ENCODE results near the gene MYBPC3. TPM values are rescaled to one million over a fixed set of nuclear protein-coding genes. Genes with fewer than 3 reads are reported as not detected.

Gene MYBPC3
- total RNA-seq, 2 experiments from 2014 or later: not detected

- H3K27ac Mint-ChIP-seq: no peak overlapping the region
- ChIA-PET CTCF (no interaction called here), POLR2A (interaction anchor here (0.7 kb wide), 1 partner anchor 198 kb away, joined by 3 read pairs; no protein-coding TSS in a partner anchor)
- no peak overlapping the region for H3K4me3 Mint-ChIP-seq
- peaks cover 1% of the 10 kb centered on the region for H3K27me3 Mint-ChIP-seq
- no peaks in the 10 kb centered on the region for H3K36me3 Mint-ChIP-seq (ENCODE audit: low read depth)
- no peaks in the 10 kb centered on the region for H3K9me3 Mint-ChIP-seq
- H3K4me1 Mint-ChIP-seq: no peaks in the 10 kb centered on the region
- no peak for DNase-seq
Observed at GRCh38 chr11:47351156-47352126, 1.1 kb downstream of the MYBPC3 start.

- no peak overlapping the region for H3K27ac Mint-ChIP-seq
- no peak overlapping the region for H3K4me3 Mint-ChIP-seq
- DNase-seq: no peak
Observed at GRCh38 chr11:47350315-47350714, 2.2 kb downstream of the MYBPC3 start.

DNA sequence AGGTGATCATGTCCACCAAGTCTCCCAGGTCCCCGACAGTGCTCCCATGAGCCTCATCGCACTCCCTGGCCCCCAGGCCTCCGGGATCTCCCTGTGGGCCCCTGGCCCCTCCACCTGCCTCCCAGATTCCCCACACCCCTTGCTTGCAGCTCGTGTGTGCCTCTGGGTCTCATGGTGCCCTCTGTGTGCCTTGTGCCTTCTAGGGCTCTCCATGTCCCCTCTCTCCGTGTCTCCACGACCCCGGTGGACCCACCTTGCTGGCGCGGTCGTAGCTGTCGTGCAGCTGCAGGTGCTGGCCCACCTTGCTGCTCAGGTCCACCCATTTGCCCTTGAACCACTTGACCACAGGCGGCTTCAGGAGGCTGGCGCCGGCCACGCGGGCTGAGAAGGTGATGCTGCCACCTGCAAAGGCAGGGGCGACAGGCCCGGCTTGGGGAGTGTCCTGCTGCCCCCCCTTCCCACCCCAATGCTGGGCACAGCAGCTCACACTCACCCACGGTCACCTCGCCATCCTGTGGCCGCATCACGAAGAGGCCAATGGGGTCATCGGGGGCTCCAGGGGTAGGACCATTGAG lies 2.9 kb downstream of the MYBPC3 start:
- Mint-ChIP-seq H3K27me3 (peaks cover 1% of the 10 kb centered on the region), H3K36me3 (ENCODE audit: low read depth) (no peaks in the 10 kb centered on the region), H3K27ac (no peak overlapping the region), H3K4me1 (no peaks in the 10 kb centered on the region), H3K9me3 (no peaks in the 10 kb centered on the region), H3K4me3 (no peak overlapping the region)
- POLR2A ChIA-PET: no interaction called here
- DNase-seq: no peak
- CTCF ChIA-PET: no interaction called here

More at GRCh38 chr11:47350315-47350714, 2.2 kb downstream of the MYBPC3 start:
- no peaks in the 10 kb centered on the region for H3K4me1 Mint-ChIP-seq
- ChIA-PET POLR2A (no interaction called here), CTCF (no interaction called here)
- H3K27me3 Mint-ChIP-seq: peaks cover 1% of the 10 kb centered on the region
- no peaks in the 10 kb centered on the region for H3K36me3 Mint-ChIP-seq (ENCODE audit: low read depth)
- no peaks in the 10 kb centered on the region for H3K9me3 Mint-ChIP-seq

GRCh38 chr11:47348859-47349258 lies 3.6 kb downstream of the MYBPC3 start:
- no peaks in the 10 kb centered on the region for H3K36me3 Mint-ChIP-seq (ENCODE audit: low read depth)
- H3K27ac Mint-ChIP-seq: no peak overlapping the region
- H3K9me3 Mint-ChIP-seq: no peaks in the 10 kb centered on the region
- no peak for DNase-seq
- peaks cover 1% of the 10 kb centered on the region for H3K27me3 Mint-ChIP-seq
- H3K4me1 Mint-ChIP-seq: no peaks in the 10 kb centered on the region
- CTCF ChIA-PET: no interaction called here
- POLR2A ChIA-PET: no interaction called here
- H3K4me3 Mint-ChIP-seq: no peak overlapping the region

DNA sequence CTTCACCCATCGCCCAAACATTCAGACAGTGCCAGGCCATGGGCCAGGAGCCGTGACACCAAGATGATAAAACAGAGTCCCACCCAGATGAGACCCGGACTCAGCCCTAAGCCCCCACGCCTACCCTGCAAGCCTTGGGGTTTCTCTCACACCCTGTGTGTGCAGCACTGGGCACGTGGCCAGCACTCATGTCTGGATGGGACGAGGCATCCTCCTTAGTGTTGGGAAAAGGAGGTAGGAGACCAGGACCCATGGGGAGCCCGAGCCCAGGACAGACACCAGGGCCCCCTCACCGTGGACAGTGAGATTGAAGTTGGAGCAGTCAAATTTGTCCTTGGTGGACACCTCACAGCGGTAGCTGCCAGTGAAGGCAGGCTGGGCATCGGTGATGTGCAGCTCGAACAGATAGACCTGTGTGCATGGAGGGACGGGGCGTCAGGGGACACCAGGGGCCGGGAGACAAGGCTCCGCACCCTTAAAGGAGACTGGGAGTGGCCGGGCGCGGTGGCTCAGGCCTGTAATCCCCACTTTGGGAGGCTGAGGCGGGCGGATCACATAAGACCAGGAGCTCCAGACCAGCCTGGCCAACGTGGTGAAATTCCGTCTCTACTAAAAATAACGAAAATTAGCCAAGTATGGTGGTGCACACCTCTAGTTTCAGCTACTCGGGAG lies 4.2 kb downstream of the MYBPC3 start:
- no peak for DNase-seq
- no peak overlapping the region for H3K4me3 Mint-ChIP-seq
- no peaks in the 10 kb centered on the region for H3K9me3 Mint-ChIP-seq
- peaks cover 1% of the 10 kb centered on the region for H3K27me3 Mint-ChIP-seq
- H3K36me3 Mint-ChIP-seq (ENCODE audit: low read depth): no peaks in the 10 kb centered on the region
- H3K4me1 Mint-ChIP-seq: no peaks in the 10 kb centered on the region
- POLR2A ChIA-PET: no interaction called here
- CTCF ChIA-PET: no interaction called here
- no peak overlapping the region for H3K27ac Mint-ChIP-seq

- no peaks in the 10 kb centered on the region for H3K9me3 Mint-ChIP-seq
- ChIA-PET CTCF (no interaction called here), POLR2A (no interaction called here)
- no peaks in the 10 kb centered on the region for H3K36me3 Mint-ChIP-seq (ENCODE audit: low read depth)
- H3K4me3 Mint-ChIP-seq: no peak overlapping the region
- peaks cover 1% of the 10 kb centered on the region for H3K27me3 Mint-ChIP-seq
- DNase-seq: no peak
- H3K27ac Mint-ChIP-seq: no peak overlapping the region
- no peaks in the 10 kb centered on the region for H3K4me1 Mint-ChIP-seq
Observed at GRCh38 chr11:47347137-47347536, 5.4 kb downstream of the MYBPC3 start.

GRCh38 chr11:47345890-47346563 lies 6.5 kb downstream of the MYBPC3 start:
- ChIA-PET CTCF (no interaction called here), POLR2A (no interaction called here)
- Mint-ChIP-seq H3K36me3 (ENCODE audit: low read depth) (no peaks in the 10 kb centered on the region), H3K9me3 (no peaks in the 10 kb centered on the region), H3K27ac (no peak overlapping the region), H3K4me3 (no peak overlapping the region), H3K27me3 (peaks cover 1% of the 10 kb centered on the region), H3K4me1 (no peaks in the 10 kb centered on the region)
- no peak for DNase-seq

- CTCF ChIA-PET: interaction anchor here (0.9 kb wide), 1 partner anchor 64 kb away, joined by 4 read pairs; no protein-coding TSS in a partner anchor
- DNase-seq: no peak
- POLR2A ChIA-PET: no interaction called here
- no peaks in the 10 kb centered on the region for H3K4me1 Mint-ChIP-seq
- no peak overlapping the region for H3K4me3 Mint-ChIP-seq
- H3K36me3 Mint-ChIP-seq (ENCODE audit: low read depth): no peaks in the 10 kb centered on the region
- H3K27ac Mint-ChIP-seq: no peak overlapping the region
- peaks cover under 1% of the 10 kb centered on the region for H3K27me3 Mint-ChIP-seq
- no peaks in the 10 kb centered on the region for H3K9me3 Mint-ChIP-seq
Observed at GRCh38 chr11:47342854-47343253, 9.6 kb downstream of the MYBPC3 start.

- Mint-ChIP-seq H3K9me3 (no peaks in the 10 kb centered on the region), H3K27me3 (no peaks in the 10 kb centered on the region), H3K36me3 (ENCODE audit: low read depth) (no peaks in the 10 kb centered on the region), H3K4me3 (no peak overlapping the region), H3K4me1 (no peaks in the 10 kb centered on the region), H3K27ac (no peak overlapping the region)
- no peak for DNase-seq
- POLR2A ChIA-PET: no interaction called here
- CTCF ChIA-PET: interaction anchor here (0.9 kb wide), 1 partner anchor 65 kb away, joined by 4 read pairs; no protein-coding TSS in a partner anchor
Observed at GRCh38 chr11:47342036-47342803, 10.3 kb downstream of the MYBPC3 start.

- H3K27ac Mint-ChIP-seq: no peak overlapping the region
- no peak overlapping the region for H3K4me3 Mint-ChIP-seq
- DNase-seq: no peak
- H3K4me1 Mint-ChIP-seq: no peaks in the 10 kb centered on the region
- H3K36me3 Mint-ChIP-seq (ENCODE audit: low read depth): no peaks in the 10 kb centered on the region
- H3K9me3 Mint-ChIP-seq: no peaks in the 10 kb centered on the region
- POLR2A ChIA-PET: no interaction called here
- H3K27me3 Mint-ChIP-seq: no peaks in the 10 kb centered on the region
- CTCF ChIA-PET: interaction anchor here (0.6 kb wide), 1 partner anchor 43 kb away, joined by 3 read pairs; no protein-coding TSS in a partner anchor
Observed at GRCh38 chr11:47340980-47341775, 11.3 kb downstream of the MYBPC3 start.

- no peaks in the 10 kb centered on the region for H3K9me3 Mint-ChIP-seq
- ChIA-PET CTCF (no interaction called here), POLR2A (no interaction called here)
- no peak for DNase-seq
- no peaks in the 10 kb centered on the region for H3K4me1 Mint-ChIP-seq
- no peak overlapping the region for H3K4me3 Mint-ChIP-seq
- no peaks in the 10 kb centered on the region for H3K36me3 Mint-ChIP-seq (ENCODE audit: low read depth)
- no peaks in the 10 kb centered on the region for H3K27me3 Mint-ChIP-seq
- H3K27ac Mint-ChIP-seq: no peak overlapping the region
Observed at GRCh38 chr11:47340010-47340409, 12.5 kb downstream of the MYBPC3 start.
